ENCODE measurements around the gene UBL7. TPM values are rescaled to one million over a fixed set of nuclear protein-coding genes. Genes with fewer than 3 reads are reported as not detected.

Gene UBL7
- total RNA-seq, 4 donors from 2014 or later, result 27.3 to 66.0 (median 40.4) TPM

GRCh38 chr15:74414081-74414580, 46.8 kb downstream of the UBL7 start:
- Histone ChIP-seq H3K4me3 (no peak overlapping the region), H3K36me3 (peaks cover 0 to 69% (median 0%) of the 10 kb centered on the region in 3 donors), H3K9me3 (no peaks in the 10 kb centered on the region), H3K4me1 (peaks cover 0 to 78% (median 37%) of the 10 kb centered on the region in 4 donors), H3K27me3 (no peaks in the 10 kb centered on the region), H3K27ac (peak overlapping the region in 2 of 4 donors; percentile 51 to 91)
- DNase-seq (ENCODE audit: low spot score in 2 of 2), result no peak
- TF ChIP-seq POLR2A (IDR thresholded peaks at IDR 0.05) (no peak), CTCF (IDR thresholded peaks at IDR 0.05) (no peak), EP300 (IDR thresholded peaks at IDR 0.05) (no peak)
- 73 to 81% methylated on average over 5 of the region's 5 CpGs for WGBS, 2 donors

- DNase-seq (ENCODE audit: low spot score in 2 of 2), result no peak
- Histone ChIP-seq H3K27ac (peak overlapping the region in 2 of 4 donors; percentile 51 to 91), H3K4me3 (no peak overlapping the region), H3K27me3 (no peaks in the 10 kb centered on the region), H3K9me3 (no peaks in the 10 kb centered on the region), H3K36me3 (peaks cover 0 to 73% (median 0%) of the 10 kb centered on the region in 3 donors), H3K4me1 (peaks cover 0 to 78% (median 31%) of the 10 kb centered on the region in 4 donors)
- TF ChIP-seq POLR2A (IDR thresholded peaks at IDR 0.05), result no peak
- no peak for TF ChIP-seq EP300 (IDR thresholded peaks at IDR 0.05)
- TF ChIP-seq CTCF (IDR thresholded peaks at IDR 0.05), result no peak
- 65 to 68% methylated on average over 9 of the region's 9 CpGs for WGBS, 2 donors
Observed at GRCh38 chr15:74413350-74414080, 47.4 kb downstream of the UBL7 start.

- no peak for DNase-seq (ENCODE audit: low spot score in 2 of 2)
- Histone ChIP-seq H3K27ac (peak overlapping the region in 2 of 4 donors; percentile 9 to 91), H3K9me3 (no peaks in the 10 kb centered on the region), H3K36me3 (peaks cover 0 to 72% (median 0%) of the 10 kb centered on the region in 3 donors), H3K4me1 (peaks cover 0 to 77% (median 24%) of the 10 kb centered on the region in 4 donors), H3K4me3 (no peak overlapping the region), H3K27me3 (no peaks in the 10 kb centered on the region)
- WGBS, 2 donors, result 58 to 67% methylated on average over 6 of the region's 6 CpGs
- TF ChIP-seq CTCF (IDR thresholded peaks at IDR 0.05) (no peak), POLR2A (IDR thresholded peaks at IDR 0.05) (no peak), EP300 (IDR thresholded peaks at IDR 0.05) (no peak)
Observed at GRCh38 chr15:74412159-74412558, 48.8 kb downstream of the UBL7 start.

GRCh38 chr15:74411686-74412085, 49.3 kb downstream of the UBL7 start:
- no peaks in the 10 kb centered on the region for H3K9me3 ChIP-seq
- H3K27me3 ChIP-seq, result no peaks in the 10 kb centered on the region
- WGBS, 2 donors, result 75 to 80% methylated on average over 11 of the region's 12 CpGs

More at GRCh38 chr15:74411686-74412085, 49.3 kb downstream of the UBL7 start:
- DNase-seq (ENCODE audit: low spot score in 2 of 2), result no peak
- Histone ChIP-seq H3K36me3 (peaks cover 0 to 71% (median 0%) of the 10 kb centered on the region in 3 donors), H3K27ac (peak overlapping the region in 3 of 4 donors; percentile 9 to 91 (median 24)), H3K4me3 (no peak overlapping the region), H3K4me1 (peaks cover 0 to 77% (median 20%) of the 10 kb centered on the region in 4 donors)
- no peak for TF ChIP-seq EP300 (IDR thresholded peaks at IDR 0.05)
- no peak for TF ChIP-seq POLR2A (IDR thresholded peaks at IDR 0.05)
- TF ChIP-seq CTCF (IDR thresholded peaks at IDR 0.05), result no peak
